GM18951 (cell line): Measurements from ENCODE around the gene SAE1.

Source experiments
- POLR2A ChIP-seq: IDR thresholded peaks from 4 replicates; pipeline ENCODE4 v1.6.1; 2011; ENCODE audit warnings: mild to moderate bottlenecking; ENCODE audit not compliant: insufficient read length, insufficient read depth; ENCODE audit errors: extremely low read depth
- in situ Hi-C: fragments of 300-500 bp; cut with MboI; formaldehyde crosslinking; loops from one replicate; pipeline ENCODE4 v1.12.0; 2022; ENCODE audit warnings: low sequenced_read_pairs, mixed read lengths, inconsistent platforms; ENCODE audit not compliant: unreplicated experiment

SAE1 gene

GRCh38 chr19:47230054-47230920, 99.7 kb downstream of the SAE1 start:
- in situ Hi-C loops, result no loop called here
- TF ChIP-seq POLR2A, result no peak

DNA sequence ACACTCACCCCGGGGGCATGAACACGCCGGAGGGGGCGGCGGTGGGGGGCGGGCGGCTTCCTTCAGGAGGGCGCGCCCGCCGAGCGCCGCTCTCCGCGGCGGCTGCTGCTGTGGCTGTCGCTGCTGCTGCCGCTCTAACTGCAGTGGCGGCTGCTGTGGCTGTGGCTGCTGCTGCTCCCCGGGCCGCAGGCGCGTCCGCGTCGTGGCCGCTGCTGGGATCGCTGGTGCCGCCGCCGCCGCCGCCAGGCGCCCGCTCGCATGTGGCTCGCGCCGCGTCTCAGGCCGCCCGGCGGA, 100.2 kb downstream of the SAE1 start, which contains the start of gene BBC3:
Gene BBC3, minus strand, starts transcription at position 279 of the 294 bp plus-strand sequence. CDS start 2,768 bp downstream, outside the sequence.
- TF ChIP-seq POLR2A, result no peak
- in situ Hi-C loops, result no loop called here

- peak; percentile 71 for TF ChIP-seq POLR2A
- in situ Hi-C loops, result no loop called here
Observed at GRCh38 chr19:47231215-47232054, 100.8 kb downstream of the SAE1 start.

- TF ChIP-seq POLR2A, result peak; percentile 33
- in situ Hi-C loops, result no loop called here
Observed at GRCh38 chr19:47232422-47233211, 102.0 kb downstream of the SAE1 start.

DNA sequence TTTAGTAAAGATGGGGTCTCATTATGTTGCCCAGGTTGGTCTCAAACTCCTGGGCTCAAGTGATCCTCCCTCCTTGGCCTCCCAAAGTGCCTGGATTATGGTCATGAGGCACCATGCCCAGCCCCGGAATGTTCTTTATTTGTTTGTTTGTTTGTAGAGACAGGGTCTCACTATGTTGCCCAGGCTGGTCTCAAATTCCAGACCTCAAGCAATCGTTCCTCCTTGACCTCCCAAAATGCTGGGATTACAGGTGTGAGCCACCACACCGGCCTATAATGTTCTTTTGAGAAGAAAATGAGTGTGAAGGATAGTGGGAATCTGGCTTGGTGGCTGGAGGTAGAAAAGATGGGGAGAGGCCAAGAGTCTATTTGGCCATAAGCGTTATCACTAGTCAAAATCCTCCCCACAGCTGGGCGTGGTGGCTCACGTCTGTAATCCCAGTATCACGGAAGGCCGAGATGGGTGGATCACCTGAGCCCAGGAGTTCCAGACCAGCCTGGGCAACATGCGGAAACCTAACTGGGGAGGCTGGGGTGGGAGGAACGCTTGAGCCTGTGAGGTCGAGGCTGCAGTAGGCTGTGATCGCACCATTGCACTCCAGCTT, 105.5 kb downstream of the SAE1 start:
- in situ Hi-C loops, result no loop called here
- TF ChIP-seq POLR2A, result no peak

DNA sequence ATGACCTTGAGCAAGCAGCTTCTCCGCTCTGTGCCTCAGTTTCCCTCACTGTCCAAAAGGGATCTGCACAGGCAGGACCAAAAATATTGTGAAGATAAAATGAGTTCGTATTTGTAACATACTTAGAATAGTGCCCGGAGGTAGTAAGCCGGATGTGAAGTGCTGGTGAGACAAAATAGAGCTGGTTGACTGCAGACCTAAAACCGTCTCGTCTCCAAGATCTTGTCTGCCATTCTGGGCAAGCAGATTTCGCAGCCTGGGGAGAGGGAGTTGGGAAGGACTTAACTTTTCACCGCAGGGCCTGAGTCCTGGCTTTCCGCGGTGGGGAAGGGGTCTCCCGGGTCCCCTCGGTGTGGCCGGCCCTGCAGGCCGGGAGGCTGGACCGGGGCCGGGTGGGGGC, 108.5 kb downstream of the SAE1 start:
- TF ChIP-seq POLR2A, result no peak
- in situ Hi-C loops, result no loop called here

- in situ Hi-C loops, result no loop called here
- TF ChIP-seq POLR2A, result no peak
Observed at GRCh38 chr19:47239610-47240296, 109.1 kb downstream of the SAE1 start.

DNA sequence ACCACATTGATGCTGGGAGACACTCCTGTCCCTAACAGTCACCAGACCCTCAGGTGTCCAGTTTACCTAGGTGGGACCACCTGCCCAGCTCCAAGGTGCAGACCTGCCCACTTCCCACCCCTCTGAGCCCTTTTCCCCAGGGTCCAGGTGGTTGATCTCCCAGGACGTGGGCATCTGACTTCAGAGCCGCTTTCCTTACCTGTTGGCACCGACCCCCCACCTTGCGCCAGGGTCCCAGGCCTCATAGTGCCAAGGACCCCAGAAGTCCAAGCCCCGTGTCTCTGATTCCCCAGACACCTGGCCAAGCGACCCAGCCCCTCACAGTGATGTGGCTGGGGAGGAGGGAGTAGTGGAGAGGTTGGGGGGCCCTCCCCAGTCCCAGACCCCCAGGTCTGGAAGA, 109.9 kb downstream of the SAE1 start:
- in situ Hi-C loops, result no loop called here
- TF ChIP-seq POLR2A, result no peak

GRCh38 chr19:47240996-47241918, 110.6 kb downstream of the SAE1 start:
- TF ChIP-seq POLR2A, result no peak
- in situ Hi-C loops, result no loop called here

- TF ChIP-seq POLR2A, result no peak
- in situ Hi-C loops, result no loop called here
Observed at GRCh38 chr19:47241919-47242577, 111.4 kb downstream of the SAE1 start.

GRCh38 chr19:47243364-47243775, 112.7 kb downstream of the SAE1 start:
- TF ChIP-seq POLR2A, result no peak
- in situ Hi-C loops, result no loop called here
